ENCODE data around the gene FCSK.

Gene FCSK

DNA sequence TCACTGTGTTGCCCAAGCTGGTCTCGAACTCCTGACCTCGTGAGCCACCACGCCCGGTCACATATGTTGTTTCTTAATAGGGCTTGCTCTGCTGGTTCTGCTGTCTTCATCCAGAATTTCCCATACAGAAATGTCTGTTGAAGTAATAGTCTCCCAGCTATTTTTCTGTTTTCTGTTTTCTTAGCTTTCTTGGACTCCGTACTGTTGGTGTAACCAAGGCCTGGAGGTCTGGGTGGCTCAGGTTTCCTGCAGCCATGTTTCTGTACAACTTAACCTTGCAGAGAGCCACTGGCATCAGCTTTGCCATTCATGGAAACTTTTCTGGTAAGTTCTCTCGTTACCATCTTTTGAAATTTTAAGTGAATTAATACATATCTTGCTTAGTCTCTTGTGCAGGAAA lies 72.0 kb downstream of the FCSK start:
- no peak for DNase-seq

GRCh38 chr16:70527315-70527996 lies 73.1 kb downstream of the FCSK start:
- no peak for DNase-seq

GRCh38 chr16:70529051-70529777 lies 74.8 kb downstream of the FCSK start:
- peak; percentile 73 for DNase-seq

Data from fibroblast of upper back skin (primary cell).